Large intestine (tissue), 12 donors: ENCODE measurements around the gene CNTN5. TPM values are rescaled to one million over a fixed set of nuclear protein-coding genes. Genes with fewer than 3 reads are reported as not detected.

Experiments
- DNase-seq, 2 donors: peaks; one replicate each; pipeline versions ENCODE4 v3.0.0 to v3.0.0-alpha.2; 2013
- H3K27ac ChIP-seq: one replicate; pipeline ENCODE4 v1.5.1; 2013; ENCODE audit warnings: low read length
- H3K27me3 ChIP-seq: 2 replicates; pipeline ENCODE4 v1.6.1; 2013; ENCODE audit warnings: low read length; ENCODE audit not compliant: control insufficient read depth, insufficient read depth
- H3K36me3 ChIP-seq: 2 replicates; pipeline ENCODE4 v1.6.1; 2013; ENCODE audit warnings: low read length; ENCODE audit not compliant: control insufficient read depth, insufficient read depth
- H3K4me1 ChIP-seq: one replicate; pipeline ENCODE4 v1.6.1; 2013; ENCODE audit warnings: low read length; ENCODE audit not compliant: control insufficient read depth, insufficient read depth
- H3K4me3 ChIP-seq: one replicate; pipeline ENCODE4 v1.5.1; 2013; ENCODE audit warnings: low read length
- H3K9me3 ChIP-seq: one replicate; pipeline ENCODE4 v1.6.1; 2013; ENCODE audit warnings: mild to moderate bottlenecking, low read depth, low read length, moderate library complexity; ENCODE audit not compliant: control insufficient read depth
- WGBS: methylation state at CpG from one replicate; pipeline ENCODE4 v1.1.5; 2013; ENCODE audit warnings: low lambda C conversion rate; ENCODE audit not compliant: insufficient coverage; 5-methylcytosine and 5-hydroxymethylcytosine counted together
- long read RNA-seq, 11 donors: transcript quantifications; one replicate each; lab custom pipeline, GENCODE V29; 2026
- polyA plus RNA-seq: library from polyadenylated mRNA; unstranded; fragments of 120-200 nt; gene quantifications from one replicate; pipeline ENCODE4 v1.2.1, GENCODE V29; 2013

CNTN5 gene
- polyA plus RNA-seq, result 0.70 TPM
- long read RNA-seq, donor 1, result 0 reads
- long read RNA-seq, donor 2, result 0 reads
- long read RNA-seq, donor 3, result 0 reads
- long read RNA-seq, donor 4, result 0 reads
- long read RNA-seq, donor 5, result 0 reads
- long read RNA-seq, donor 6, result 0 reads
- long read RNA-seq, donor 7, result 0 reads
- long read RNA-seq, donor 8, result 0 reads
- long read RNA-seq, donor 9, result 0 reads
- long read RNA-seq, donor 10, result 0 reads
- long read RNA-seq, donor 11, result 0 reads

DNA sequence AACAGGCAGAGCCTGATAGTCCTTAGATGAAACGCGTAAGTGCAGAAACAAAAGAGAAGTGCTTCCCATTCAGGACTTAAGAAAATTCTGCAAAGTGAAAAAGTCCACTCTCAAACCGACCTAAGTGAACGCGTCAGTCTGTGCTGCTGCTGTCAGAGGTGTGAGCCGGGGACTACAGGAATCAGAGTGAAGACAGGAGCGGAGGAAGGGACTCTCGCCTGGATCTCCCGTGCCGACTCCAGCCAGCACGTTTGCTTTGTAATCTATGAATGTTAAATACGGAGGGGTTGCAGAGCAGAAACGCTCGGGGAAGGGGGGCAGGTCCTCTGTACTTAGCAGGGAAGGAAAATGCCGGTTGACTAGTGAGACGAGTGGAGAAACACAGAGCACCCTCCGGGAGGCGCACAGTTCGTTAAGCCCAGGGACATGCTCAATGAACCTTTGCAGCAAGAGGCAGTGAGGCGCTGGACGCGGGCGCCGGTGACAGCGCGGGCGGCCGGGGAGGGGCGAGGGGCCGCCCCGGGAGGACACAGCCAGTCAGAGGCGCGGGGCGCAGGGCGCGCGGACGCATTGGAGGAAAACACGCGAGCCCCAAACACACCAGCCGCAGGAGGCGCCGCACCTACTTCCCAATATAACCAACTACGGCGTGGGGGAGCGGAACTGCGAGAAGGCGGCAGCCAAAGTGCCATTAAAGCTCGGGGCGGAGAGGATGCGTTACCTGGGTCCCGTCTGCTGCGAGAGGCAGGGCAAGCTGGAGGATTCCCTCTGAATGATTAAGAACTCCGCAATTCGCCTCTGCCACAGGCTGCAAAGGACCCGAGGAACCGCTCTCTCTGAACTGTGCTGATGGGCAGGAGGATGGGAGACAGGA is at the start of gene CNTN5:
CNTN5 (plus strand) TSS at position 598 of the 874 bp plus-strand sequence.
- H3K27me3 ChIP-seq, result peaks cover 24% of the 10 kb centered on the region
- no peaks in the 10 kb centered on the region for H3K4me1 ChIP-seq
- H3K9me3 ChIP-seq, result no peaks in the 10 kb centered on the region
- H3K27ac ChIP-seq, result no peak within 1 kb of the TSS
- WGBS, result 40% methylated on average over 2 of the region's 57 CpGs
- H3K36me3 ChIP-seq, result no peaks in the 10 kb centered on the region
- peak; percentile 6 to 23 for DNase-seq
- peak within 1 kb of the TSS; percentile 25 for H3K4me3 ChIP-seq

DNA sequence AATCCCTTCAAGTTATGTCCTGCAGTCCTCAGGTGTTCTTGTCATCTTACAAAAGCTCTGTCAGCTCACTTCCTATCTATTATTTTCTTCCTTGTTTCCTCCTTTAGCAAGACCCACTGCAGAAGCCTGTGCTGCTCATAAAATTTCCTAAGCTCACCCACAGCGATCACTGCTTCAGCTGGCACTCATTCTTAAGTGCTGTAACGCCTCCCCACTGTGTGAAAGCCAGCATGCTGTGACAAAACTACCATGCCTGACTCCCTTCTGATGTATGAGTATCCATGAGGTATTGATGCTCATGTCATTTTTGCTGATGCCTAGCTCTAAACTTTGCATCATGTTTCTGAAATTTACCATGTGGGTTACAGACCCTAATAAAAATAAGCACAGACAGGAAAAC is 41.5 kb upstream of the CNTN5 start:
- no peaks in the 10 kb centered on the region for H3K9me3 ChIP-seq
- no peaks in the 10 kb centered on the region for H3K36me3 ChIP-seq
- H3K27ac ChIP-seq, result no peak overlapping the region
- H3K4me1 ChIP-seq, result no peaks in the 10 kb centered on the region
- no peak overlapping the region for H3K4me3 ChIP-seq
- 71% methylated on average over 2 of the region's 2 CpGs for WGBS
- H3K27me3 ChIP-seq, result no peaks in the 10 kb centered on the region
- DNase-seq, result no peak

DNA sequence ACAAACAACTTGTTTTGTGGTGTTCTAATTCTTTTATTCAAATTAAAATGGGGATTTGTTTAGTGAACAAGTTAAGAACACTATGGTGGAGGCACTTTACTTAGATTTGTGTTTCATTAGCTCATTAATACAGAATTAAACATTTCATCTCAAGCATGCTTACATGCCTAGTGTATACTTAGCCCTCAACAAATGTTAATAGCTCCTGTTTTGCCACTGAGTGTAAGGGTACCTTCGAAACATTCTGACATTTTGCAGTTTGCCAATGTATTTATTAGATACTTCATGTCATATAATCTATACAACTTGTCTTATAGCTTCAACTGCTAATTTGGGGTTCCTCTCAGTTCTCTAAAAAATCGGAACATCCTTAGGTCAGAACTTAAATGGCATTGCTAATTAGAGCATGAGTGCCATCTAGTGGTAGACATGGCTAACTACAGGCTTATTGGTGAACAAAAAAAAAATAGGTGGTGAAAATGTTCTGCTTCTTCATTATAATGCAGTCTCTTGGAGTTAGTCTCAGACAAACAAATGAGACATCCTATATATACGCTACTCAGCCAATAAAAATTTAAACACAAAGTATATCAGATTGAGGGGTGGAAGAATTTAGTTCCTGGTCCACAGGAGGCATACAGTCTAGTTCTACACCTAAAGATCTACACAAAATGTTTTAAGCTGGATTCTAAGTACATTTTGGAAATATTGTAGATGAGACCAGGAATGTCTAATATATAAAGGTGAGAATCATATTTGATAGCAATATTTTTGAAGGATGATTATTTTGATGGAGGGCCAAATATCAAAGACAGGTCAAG is 4.9 kb upstream of the CNTN5 start:
- no peaks in the 10 kb centered on the region for H3K9me3 ChIP-seq
- no peak overlapping the region for H3K4me3 ChIP-seq
- no peak overlapping the region for H3K27ac ChIP-seq
- H3K36me3 ChIP-seq, result no peaks in the 10 kb centered on the region
- no CpG with 5 or more reads among the region's 3 CpGs for WGBS
- DNase-seq, result peak; percentile 12 to 15
- H3K27me3 ChIP-seq, result peaks cover 16% of the 10 kb centered on the region
- H3K4me1 ChIP-seq, result no peaks in the 10 kb centered on the region

DNA sequence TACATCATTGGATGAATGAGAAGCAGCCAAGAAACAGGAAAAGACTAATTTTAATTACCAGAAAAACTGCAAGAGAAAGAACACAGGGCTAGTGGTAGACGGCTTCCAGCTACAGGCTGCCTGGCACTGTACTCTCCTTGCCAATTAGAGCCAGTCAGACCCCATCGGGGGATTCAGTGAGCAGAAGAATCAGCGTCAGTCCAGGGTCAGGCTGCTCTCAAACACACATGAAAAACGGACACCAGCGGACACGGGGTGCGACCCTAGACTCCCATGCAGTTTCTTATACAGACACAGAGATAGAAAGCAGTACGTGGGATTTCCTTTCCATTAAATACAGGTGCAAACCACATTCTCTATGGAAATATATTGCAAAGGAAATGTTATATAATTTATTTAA is 1.1 kb upstream of the CNTN5 start:
- H3K4me3 ChIP-seq, result no peak overlapping the region
- H3K4me1 ChIP-seq, result no peaks in the 10 kb centered on the region
- H3K27ac ChIP-seq, result no peak overlapping the region
- no peaks in the 10 kb centered on the region for H3K36me3 ChIP-seq
- no peak for DNase-seq
- no peaks in the 10 kb centered on the region for H3K9me3 ChIP-seq
- peaks cover 24% of the 10 kb centered on the region for H3K27me3 ChIP-seq
- no CpG with 5 or more reads among the region's 8 CpGs for WGBS

DNA sequence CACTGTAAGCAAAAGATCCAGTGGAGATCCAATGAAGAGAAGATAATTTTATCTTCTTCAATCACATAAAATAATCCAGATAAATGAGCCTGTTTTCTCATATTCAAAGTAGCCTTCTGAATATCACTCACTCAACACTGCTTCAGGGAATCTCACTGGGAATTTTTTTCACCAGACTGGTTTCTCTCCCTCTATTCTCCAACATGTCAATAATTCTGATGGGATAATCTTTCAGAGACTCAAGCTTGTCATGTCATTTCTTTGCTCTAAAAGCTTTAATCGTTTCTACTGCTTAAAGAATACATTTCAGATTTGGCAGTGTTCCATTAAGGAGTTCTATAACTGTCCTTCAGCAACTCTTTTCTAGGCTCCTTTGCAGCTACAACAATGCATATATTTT is 16.3 kb downstream of the CNTN5 start:
- Histone ChIP-seq H3K36me3 (no peaks in the 10 kb centered on the region), H3K4me3 (no peak overlapping the region), H3K9me3 (no peaks in the 10 kb centered on the region), H3K27ac (no peak overlapping the region), H3K27me3 (no peaks in the 10 kb centered on the region), H3K4me1 (no peaks in the 10 kb centered on the region)
- WGBS, result 83% methylated on average over 1 of the region's 1 CpG
- no peak for DNase-seq

DNA sequence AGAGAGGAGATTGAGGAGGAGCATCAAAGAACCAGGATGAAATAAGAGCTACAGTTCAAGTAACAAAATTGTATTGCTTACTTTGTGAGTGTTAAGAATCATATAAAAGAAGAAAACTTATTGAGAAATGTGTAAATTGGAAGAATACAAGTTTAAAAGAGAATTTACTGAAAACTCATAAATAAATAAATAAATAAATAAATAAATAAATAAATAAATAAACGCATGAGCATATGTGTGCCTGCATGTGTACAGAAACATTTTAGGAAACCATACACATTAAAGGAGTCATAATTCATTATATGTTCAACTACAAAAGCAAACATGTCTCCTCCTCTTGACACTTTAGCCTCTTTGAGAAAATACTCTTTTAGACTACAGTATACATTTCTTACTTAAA is 42.6 kb downstream of the CNTN5 start:
- Histone ChIP-seq H3K4me1 (no peaks in the 10 kb centered on the region), H3K27me3 (no peaks in the 10 kb centered on the region), H3K9me3 (no peaks in the 10 kb centered on the region), H3K27ac (no peak overlapping the region), H3K36me3 (no peaks in the 10 kb centered on the region), H3K4me3 (no peak overlapping the region)
- WGBS, result 80% methylated on average over 1 of the region's 1 CpG
- no peak for DNase-seq

DNA sequence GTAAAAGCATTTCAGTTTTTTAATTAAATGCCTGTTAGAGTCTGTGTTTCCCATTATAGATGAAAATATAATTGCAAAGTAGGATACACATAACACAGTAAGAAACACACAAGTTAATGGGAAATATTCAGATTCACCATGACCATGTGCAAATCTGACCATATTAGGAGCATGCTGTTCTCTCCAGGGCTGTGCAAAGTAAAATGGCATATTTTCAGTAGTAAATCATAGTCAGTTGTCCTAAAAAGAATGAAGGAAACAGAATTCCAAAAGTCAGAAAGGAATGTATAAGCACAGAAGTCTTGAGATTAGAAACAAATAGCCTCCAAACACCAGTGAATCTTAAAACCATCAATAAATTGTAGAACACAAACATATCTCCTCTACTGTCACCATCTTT is 44.4 kb downstream of the CNTN5 start:
- no peak overlapping the region for H3K27ac ChIP-seq
- no peak overlapping the region for H3K4me3 ChIP-seq
- H3K27me3 ChIP-seq, result no peaks in the 10 kb centered on the region
- H3K4me1 ChIP-seq, result no peaks in the 10 kb centered on the region
- no peaks in the 10 kb centered on the region for H3K36me3 ChIP-seq
- DNase-seq, result no peak
- H3K9me3 ChIP-seq, result no peaks in the 10 kb centered on the region

DNA sequence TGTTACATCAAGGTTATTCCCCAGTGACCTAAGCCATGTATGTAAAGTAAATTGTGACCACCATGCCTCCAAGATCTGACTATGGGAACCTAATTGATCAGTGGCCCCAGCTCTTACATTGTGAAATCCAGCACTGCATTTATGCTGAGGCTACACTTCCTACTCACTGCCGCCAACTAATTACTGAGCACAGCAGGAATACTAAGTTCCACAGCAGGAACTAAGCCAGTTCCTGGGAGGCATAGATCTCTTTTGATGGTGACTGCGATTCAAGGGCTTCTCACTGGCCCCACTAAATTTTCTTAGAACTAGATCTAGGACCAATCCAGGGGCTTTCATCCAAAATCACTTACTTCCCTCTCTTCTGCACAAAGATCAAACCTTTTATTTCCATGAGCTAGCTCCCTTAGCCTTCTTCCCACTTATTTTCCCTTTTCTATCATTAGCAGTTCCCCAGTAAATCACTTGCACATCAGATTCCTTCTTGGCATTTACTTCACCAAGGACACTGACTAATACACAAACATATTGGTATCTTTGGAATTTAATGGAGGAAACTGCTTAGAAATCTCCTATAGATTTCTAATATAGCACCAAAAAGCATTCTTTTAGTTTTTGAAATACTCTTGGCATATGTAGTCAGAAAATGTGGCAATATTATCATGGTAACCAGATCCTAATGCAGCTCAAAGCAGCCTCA is 46.0 kb downstream of the CNTN5 start:
- DNase-seq, result no peak
- Histone ChIP-seq H3K9me3 (no peaks in the 10 kb centered on the region), H3K27ac (no peak overlapping the region), H3K4me1 (no peaks in the 10 kb centered on the region), H3K27me3 (no peaks in the 10 kb centered on the region), H3K36me3 (no peaks in the 10 kb centered on the region), H3K4me3 (no peak overlapping the region)
- WGBS, result no CpG with 5 or more reads among the region's 2 CpGs

DNA sequence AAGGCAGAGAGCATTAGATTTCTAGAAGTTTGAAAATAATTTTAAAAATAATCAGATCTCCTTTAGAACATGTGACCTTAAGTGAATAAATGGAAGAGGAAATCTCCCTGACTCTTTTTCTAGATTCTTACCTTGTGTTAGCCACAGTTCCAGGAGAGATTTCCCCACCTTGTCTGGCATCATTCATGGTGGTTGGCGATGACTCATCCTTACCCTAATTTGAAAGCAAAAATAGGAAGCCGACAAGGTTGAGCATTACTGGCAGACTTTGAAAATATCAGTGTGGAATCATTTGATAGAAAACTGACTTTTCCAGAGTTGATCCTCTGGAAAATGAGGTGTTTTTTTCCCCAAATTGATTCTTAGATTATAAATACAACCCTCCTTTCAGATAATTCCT is 48.1 kb downstream of the CNTN5 start:
- no CpG with 5 or more reads among the region's 2 CpGs for WGBS
- H3K4me3 ChIP-seq, result no peak overlapping the region
- no peaks in the 10 kb centered on the region for H3K36me3 ChIP-seq
- H3K4me1 ChIP-seq, result no peaks in the 10 kb centered on the region
- H3K9me3 ChIP-seq, result no peaks in the 10 kb centered on the region
- DNase-seq, result no peak
- no peak overlapping the region for H3K27ac ChIP-seq
- H3K27me3 ChIP-seq, result no peaks in the 10 kb centered on the region

DNA sequence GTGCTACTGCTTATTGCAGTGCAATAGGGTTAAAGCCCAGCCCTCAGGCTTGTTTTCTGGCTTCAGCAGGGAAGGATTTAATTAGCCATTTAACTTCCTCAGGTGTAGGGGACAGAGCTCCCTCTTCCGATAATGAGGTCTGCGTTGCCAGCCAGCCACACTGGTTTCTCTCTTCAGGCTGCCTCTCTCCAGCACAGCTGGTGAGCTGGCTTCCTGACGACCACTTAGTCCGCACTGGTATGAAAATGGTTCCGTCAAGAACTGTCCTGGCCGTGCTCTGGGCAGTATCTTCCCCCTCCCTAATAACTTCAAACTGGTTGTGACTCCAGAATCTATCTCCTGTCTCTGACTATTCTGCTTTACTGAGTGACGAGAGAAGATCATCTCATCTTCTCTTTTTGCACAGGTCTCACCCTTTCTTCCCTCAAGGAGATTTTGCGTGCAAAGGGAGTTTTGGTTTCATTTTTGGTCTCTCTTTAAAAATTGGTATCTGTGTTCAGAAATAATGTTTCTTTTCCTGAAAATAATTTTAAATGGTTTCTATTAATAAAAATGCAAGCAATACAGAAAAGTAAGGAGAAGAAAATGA is 49.2 kb downstream of the CNTN5 start:
- WGBS, result 6% methylated on average over 3 of the region's 8 CpGs
- peak in 1 of 2 donors; percentile 11 for DNase-seq
- peak overlapping the region; percentile 32 for H3K4me3 ChIP-seq

More for the DNA sequence above, 49.2 kb downstream of the CNTN5 start:
- H3K36me3 ChIP-seq, result no peaks in the 10 kb centered on the region
- no peak overlapping the region for H3K27ac ChIP-seq
- no peaks in the 10 kb centered on the region for H3K4me1 ChIP-seq
- no peaks in the 10 kb centered on the region for H3K9me3 ChIP-seq
- H3K27me3 ChIP-seq, result no peaks in the 10 kb centered on the region
